Mucosa of stomach (tissue), 1 donor: Measurements from ENCODE around the gene PITPNM3.

ENCODE experiments used
- H3K27me3 ChIP-seq: one replicate; pipeline ENCODE4 v1.7.0; 2013; ENCODE audit warnings: mild to moderate bottlenecking, low read length; ENCODE audit not compliant: control insufficient read depth, insufficient read depth
- H3K36me3 ChIP-seq: one replicate; pipeline ENCODE4 v1.7.0; 2013; ENCODE audit warnings: low read length; ENCODE audit not compliant: control insufficient read depth, insufficient read depth
- H3K4me1 ChIP-seq: one replicate; pipeline ENCODE4 v1.7.0; 2013; ENCODE audit warnings: mild to moderate bottlenecking, low read length; ENCODE audit not compliant: control insufficient read depth, insufficient read depth
- H3K4me3 ChIP-seq: one replicate; pipeline ENCODE4 v1.7.0; 2013; ENCODE audit warnings: low read length
- H3K9ac ChIP-seq: one replicate; pipeline ENCODE4 v1.7.0; 2013; ENCODE audit warnings: mild to moderate bottlenecking, low read length, moderate library complexity
- H3K9me3 ChIP-seq: one replicate; pipeline ENCODE4 v1.7.0; 2013; ENCODE audit warnings: mild to moderate bottlenecking, low read length, moderate library complexity; ENCODE audit not compliant: control insufficient read depth
- donor health status: Pancreatic carcinoma.

The PITPNM3 gene

GRCh38 chr17:6467567-6467966 lies 88.8 kb downstream of the PITPNM3 start:
- Histone ChIP-seq H3K36me3 (no peaks in the 10 kb centered on the region), H3K27me3 (no peaks in the 10 kb centered on the region), H3K4me3 (no peak overlapping the region), H3K4me1 (no peaks in the 10 kb centered on the region), H3K9ac (no peak overlapping the region), H3K9me3 (no peaks in the 10 kb centered on the region)

DNA sequence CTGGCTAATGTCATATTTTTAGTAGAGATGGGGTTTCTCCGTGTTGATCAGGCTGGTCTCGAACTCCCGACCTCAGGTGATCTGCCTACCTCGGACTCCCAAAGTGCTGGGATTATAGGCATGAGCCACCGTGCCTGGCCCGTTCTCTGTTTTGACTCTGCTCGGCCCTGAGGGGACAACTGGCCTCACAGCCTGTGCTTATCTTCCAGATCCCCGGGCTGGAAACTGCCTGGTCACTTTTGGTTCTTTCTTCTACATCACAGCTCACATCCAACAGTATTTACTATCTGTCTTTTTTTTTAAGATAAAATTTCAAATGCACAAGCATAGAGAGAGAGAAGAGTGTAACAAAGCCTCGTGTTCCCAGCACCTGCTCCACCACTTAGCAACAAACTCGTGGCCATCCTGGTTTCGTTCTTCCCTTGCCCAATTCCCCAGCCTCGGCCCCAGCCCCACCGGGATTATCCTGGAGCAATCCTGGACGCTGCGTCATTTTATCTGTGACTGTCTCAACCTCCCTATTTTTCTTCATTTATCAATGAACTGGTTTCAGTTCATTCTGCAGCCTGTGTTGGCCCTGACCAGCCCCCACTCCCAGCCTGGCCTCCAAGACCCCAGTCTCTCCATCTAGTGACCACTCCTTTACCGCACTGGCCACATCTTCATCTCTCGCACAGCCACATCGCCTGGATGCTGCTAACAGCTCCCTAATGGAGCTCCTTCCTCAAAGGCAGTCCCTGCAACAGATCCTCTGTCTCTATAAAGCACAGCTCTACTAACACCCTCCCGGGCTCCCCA lies 91.0 kb downstream of the PITPNM3 start:
- no peak overlapping the region for H3K4me3 ChIP-seq
- H3K9me3 ChIP-seq: no peaks in the 10 kb centered on the region
- no peaks in the 10 kb centered on the region for H3K27me3 ChIP-seq
- H3K4me1 ChIP-seq: no peaks in the 10 kb centered on the region
- no peaks in the 10 kb centered on the region for H3K36me3 ChIP-seq
- no peak overlapping the region for H3K9ac ChIP-seq

- Histone ChIP-seq H3K27me3 (no peaks in the 10 kb centered on the region), H3K9me3 (no peaks in the 10 kb centered on the region), H3K4me3 (no peak overlapping the region), H3K9ac (no peak overlapping the region), H3K4me1 (no peaks in the 10 kb centered on the region), H3K36me3 (no peaks in the 10 kb centered on the region)
Measured at GRCh38 chr17:6464446-6465041, 91.8 kb downstream of the PITPNM3 start.

DNA sequence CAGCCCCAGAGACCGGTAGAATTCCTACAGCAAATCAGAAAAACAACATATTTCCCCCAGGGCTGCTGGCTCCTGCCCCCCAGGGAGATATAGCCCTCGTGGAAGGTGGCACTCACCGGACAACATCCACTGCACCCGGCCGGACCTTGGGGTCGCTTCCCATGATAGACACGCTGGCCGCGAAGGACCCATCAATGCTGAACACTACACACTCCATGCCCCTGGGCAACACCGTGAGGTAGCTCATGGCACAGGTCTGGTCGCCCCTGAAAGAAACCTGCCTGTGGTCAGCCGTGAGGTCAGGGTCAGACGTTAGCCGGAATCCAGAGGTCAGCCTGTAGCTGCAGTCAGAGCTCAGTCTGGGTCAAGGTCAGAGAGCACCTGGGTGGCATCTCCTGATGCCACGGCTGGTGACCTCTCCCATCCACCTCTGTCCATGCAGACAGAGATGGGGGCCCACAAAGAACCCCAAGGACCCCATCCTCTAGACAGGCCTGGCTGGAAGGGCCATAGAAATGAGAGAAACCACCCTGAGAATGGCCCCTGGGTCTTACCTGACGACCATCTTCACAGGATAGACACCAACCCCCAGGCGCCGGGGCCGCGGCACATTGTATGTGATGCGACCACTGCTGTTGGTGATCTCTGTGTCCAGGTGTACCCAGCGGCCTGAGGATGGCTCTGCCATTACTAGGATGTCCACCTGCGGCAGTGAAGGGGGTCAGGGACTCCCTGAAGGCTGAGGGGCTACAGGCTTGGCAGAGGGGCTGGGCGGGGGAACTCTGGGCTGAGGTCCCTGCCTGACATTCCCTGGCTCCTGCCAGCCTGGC lies 92.5 kb downstream of the PITPNM3 start:
- Histone ChIP-seq H3K27me3 (no peaks in the 10 kb centered on the region), H3K4me1 (no peaks in the 10 kb centered on the region), H3K4me3 (no peak overlapping the region), H3K36me3 (no peaks in the 10 kb centered on the region), H3K9ac (no peak overlapping the region), H3K9me3 (no peaks in the 10 kb centered on the region)

- Histone ChIP-seq H3K4me3 (no peak overlapping the region), H3K9me3 (no peaks in the 10 kb centered on the region), H3K4me1 (peaks cover 11% of the 10 kb centered on the region), H3K27me3 (no peaks in the 10 kb centered on the region), H3K36me3 (no peaks in the 10 kb centered on the region), H3K9ac (no peak overlapping the region)
Measured at GRCh38 chr17:6462692-6463091, 93.7 kb downstream of the PITPNM3 start.

- H3K4me3 ChIP-seq: no peak overlapping the region
- H3K27me3 ChIP-seq: no peaks in the 10 kb centered on the region
- no peak overlapping the region for H3K9ac ChIP-seq
- H3K36me3 ChIP-seq: no peaks in the 10 kb centered on the region
- peaks cover 18% of the 10 kb centered on the region for H3K4me1 ChIP-seq
- H3K9me3 ChIP-seq: no peaks in the 10 kb centered on the region
Measured at GRCh38 chr17:6461792-6462524, 94.4 kb downstream of the PITPNM3 start.

DNA sequence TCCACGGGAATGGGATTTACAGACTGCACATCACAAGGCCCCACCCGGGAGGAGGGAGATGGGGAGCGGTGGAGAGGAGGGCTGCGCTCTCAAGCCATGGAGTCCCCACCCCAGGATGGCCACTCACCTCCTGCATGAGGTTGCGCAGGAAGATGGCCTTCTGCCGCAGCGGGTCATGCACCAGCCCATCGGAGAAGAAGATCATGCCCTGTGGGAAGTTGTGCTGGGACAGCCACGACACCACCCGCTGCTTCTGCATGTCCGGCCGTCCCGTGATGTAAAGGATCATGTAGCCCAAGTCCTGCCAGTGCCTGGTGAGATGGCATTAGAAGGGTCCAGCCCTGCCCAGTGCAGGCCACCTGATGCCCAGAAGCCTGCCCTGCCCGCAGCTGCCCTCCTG lies 95.1 kb downstream of the PITPNM3 start:
- Histone ChIP-seq H3K4me1 (peaks cover 24% of the 10 kb centered on the region), H3K9ac (no peak overlapping the region), H3K36me3 (no peaks in the 10 kb centered on the region), H3K27me3 (no peaks in the 10 kb centered on the region), H3K9me3 (no peaks in the 10 kb centered on the region), H3K4me3 (no peak overlapping the region)

DNA sequence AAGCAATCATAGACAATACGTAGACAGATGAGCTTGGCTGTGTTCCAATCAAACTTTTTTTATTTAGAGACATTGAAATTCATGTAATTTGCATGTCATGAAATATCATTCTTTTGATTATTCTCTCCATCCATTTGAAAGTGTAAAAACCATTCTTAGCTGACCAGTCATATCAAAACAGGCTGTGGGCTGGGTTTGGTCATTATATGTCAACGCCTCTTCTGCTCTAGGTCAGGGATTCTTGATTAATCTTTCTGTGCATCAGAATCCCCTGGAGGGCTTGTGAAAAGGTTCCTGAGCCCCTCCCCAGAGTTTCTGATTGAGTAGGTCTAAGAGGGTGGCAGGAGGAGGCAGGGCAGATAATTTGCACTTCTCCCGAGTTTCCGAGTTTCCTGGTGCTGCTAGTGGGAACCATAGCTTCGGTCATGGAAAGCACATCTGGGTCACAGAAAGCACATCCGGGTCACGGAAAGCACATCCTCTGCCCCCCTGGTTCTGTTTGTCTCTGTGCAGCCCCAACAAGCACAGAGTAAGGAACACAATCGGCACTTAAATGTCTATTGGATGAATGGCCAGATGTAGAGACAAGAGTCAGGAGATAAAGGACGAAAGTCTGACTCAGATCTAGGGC lies 95.7 kb downstream of the PITPNM3 start:
- Histone ChIP-seq H3K36me3 (no peaks in the 10 kb centered on the region), H3K4me3 (no peak overlapping the region)

GRCh38 chr17:6458460-6458950 lies 97.8 kb downstream of the PITPNM3 start:
- H3K9ac ChIP-seq: no peak overlapping the region
- H3K9me3 ChIP-seq: no peaks in the 10 kb centered on the region
- no peaks in the 10 kb centered on the region for H3K36me3 ChIP-seq
- H3K4me3 ChIP-seq: no peak overlapping the region
- peaks cover 3% of the 10 kb centered on the region for H3K27me3 ChIP-seq
- H3K4me1 ChIP-seq: peaks cover 29% of the 10 kb centered on the region

More for the DNA sequence above, 95.7 kb downstream of the PITPNM3 start:
- Histone ChIP-seq H3K9me3 (no peaks in the 10 kb centered on the region), H3K27me3 (no peaks in the 10 kb centered on the region), H3K9ac (no peak overlapping the region), H3K4me1 (peaks cover 24% of the 10 kb centered on the region)

DNA sequence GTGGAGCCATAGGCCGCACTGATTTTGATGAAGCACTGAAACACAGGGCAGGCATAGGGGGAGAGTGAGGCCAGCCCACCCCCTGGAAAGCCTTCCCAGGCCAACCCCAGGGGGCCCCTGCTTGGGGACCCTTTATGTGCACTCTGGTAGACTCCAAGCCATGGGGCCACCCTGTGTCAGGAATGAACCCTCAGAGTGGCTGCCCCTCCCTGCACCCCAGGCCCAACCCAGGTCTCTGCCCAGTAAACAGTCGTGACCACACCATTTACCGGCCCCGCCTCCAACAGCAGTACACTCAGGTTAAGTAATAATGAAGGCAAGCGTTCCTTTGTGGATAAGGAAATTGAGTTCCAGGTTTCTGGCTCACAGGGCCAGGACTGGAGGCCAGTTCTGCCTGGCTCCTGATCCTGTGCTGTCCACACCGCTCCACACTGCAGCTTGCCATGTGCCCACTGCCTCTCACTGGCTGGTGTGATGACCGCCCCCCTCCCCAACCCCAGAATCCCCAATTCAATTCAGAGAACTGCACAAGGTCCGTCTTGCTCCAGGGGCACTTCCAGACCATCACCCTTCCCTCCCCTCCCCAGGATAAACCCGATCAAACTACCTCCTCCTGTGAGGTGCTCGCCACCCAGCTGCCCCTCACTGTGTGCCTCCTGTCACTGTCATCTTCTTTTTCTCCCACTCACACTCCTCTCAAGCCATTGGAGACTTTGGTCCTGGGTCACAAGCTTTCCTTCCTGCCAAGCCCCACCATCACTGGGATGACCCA lies 98.5 kb downstream of the PITPNM3 start:
- peaks cover 3% of the 10 kb centered on the region for H3K27me3 ChIP-seq
- H3K9me3 ChIP-seq: no peaks in the 10 kb centered on the region
- H3K4me1 ChIP-seq: peaks cover 29% of the 10 kb centered on the region
- no peaks in the 10 kb centered on the region for H3K36me3 ChIP-seq
- no peak overlapping the region for H3K9ac ChIP-seq
- H3K4me3 ChIP-seq: no peak overlapping the region
